HG02798 (cell line): ENCODE results near the gene GHRL.

ENCODE experiments used
- ATAC-seq: cut with Tn5 transposase; IDR thresholded peaks from one replicate; pipeline ENCODE4 v1.9.1; 2021; ENCODE audit warnings: mild to moderate bottlenecking; ENCODE audit not compliant: unreplicated experiment, poor library complexity

Gene GHRL

GRCh38 chr3:10328460-10329071 lies 35.8 kb upstream of the GHRL start:
- no peak for ATAC-seq

- no peak for ATAC-seq
These were observed 34.8 kb upstream of the GHRL start for GRCh38 chr3:10327592-10327991.

GRCh38 chr3:10322352-10322710 lies 29.6 kb upstream of the GHRL start:
- ATAC-seq: no peak

DNA sequence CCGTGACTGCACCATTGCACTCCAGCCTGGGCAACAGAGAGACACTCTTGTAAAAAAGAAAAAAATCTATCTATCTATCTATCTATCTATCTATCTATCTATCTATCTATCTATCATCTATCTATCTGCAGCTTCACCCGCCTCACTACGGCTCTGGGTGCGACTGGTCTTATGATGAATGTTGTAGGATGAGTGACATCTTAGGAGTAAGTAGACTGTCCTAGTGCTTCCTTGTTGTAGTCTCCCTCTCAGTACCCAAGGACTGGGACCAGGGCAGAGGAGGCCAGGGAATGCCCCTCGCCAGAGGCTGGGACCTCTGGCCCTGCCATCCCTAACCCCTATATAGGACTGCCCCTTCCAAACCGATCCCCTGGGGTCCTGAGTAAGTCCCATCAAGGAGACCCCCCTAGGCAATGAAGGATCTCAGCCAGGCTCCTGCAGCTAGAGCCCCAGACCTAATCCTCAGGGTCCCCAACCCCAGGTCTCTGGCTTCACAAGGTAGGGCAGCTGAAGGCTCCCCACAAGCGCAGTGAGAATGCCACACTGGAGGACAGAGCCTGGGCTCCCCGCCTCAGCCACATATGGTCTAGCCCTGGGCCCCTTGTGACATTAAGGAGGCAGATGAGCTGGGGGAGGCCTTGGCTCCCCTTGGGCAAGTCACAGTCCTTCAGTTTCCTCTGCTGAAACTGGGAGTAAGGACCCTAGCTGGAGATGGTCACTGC lies 29.0 kb upstream of the GHRL start:
- ATAC-seq: no peak

GRCh38 chr3:10320320-10320677 lies 27.6 kb upstream of the GHRL start:
- no peak for ATAC-seq

GRCh38 chr3:10319804-10320203 lies 27.1 kb upstream of the GHRL start:
- no peak for ATAC-seq

DNA sequence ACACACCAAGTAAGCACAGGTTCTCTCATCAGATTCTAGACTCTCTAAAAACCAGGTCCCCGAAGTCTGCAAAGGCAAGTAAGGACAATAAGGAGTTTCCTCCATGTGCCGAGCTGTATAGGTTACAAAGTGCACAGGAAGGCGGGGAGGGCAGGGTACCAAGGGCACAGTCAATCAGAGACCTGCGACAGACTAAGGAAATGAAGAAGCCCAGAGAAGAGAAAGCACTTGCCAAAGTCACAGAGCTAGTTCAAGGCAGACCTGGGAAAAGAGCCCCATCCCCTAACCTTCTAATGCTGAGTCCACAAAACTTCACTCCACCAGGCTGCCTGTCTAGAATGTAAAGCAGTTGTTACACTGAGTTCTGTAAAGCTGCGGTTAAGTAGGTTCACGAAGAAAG lies 26.5 kb upstream of the GHRL start:
- ATAC-seq: no peak

DNA sequence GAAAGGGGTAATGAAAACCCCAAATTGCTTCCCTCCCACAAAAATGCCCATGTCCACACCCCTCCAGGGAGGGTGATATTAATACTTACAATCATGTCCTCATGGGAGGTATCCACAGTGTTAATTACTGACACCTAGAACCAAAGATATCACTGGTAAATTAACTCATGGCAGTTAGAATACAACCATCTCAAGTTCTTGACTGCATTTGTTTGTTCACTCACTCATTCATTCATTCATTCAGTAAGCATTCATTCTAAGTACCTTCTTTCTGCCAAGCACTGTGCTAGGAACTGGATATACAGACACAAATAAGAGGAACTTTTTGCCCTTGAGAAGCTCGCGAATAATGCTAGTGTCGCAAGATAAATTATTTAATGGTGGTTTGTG lies 25.2 kb upstream of the GHRL start:
- ATAC-seq: no peak

- no peak for ATAC-seq
These were observed 24.7 kb upstream of the GHRL start for GRCh38 chr3:10317311-10317960.

DNA sequence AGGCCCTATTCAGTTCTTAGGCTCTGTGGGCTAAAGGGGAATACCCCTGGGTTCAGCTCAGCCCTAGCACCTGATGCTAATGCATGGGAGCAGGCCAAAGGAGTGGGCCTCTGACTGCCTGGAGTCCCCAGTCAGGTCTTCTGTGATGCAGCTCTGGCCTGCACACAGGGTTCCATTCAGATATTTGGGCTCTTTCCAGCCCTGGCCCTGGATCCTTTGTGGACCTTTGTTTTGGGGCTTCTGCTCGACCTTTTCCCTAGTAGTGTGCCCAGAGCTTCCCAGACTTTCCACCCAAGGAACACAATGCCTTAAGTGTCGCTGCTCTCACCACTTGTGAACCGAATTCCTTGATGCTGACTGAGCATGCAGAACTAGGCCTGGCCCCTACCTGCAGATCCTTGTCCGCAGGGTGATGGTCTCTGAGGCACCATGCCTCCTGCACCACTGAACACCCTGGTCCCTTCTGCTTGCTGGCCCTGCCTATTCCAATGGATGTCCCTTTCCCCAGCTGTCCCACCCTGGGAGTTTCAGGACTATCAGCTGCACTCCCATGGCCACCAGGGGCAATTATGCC lies 23.1 kb upstream of the GHRL start:
- ATAC-seq: no peak

- ATAC-seq: no peak
These were observed 22.4 kb upstream of the GHRL start for GRCh38 chr3:10315101-10315500.

GRCh38 chr3:10312861-10313260 lies 20.1 kb upstream of the GHRL start:
- no peak for ATAC-seq

- ATAC-seq: no peak
These were observed 19.6 kb upstream of the GHRL start for GRCh38 chr3:10312391-10312790.

DNA sequence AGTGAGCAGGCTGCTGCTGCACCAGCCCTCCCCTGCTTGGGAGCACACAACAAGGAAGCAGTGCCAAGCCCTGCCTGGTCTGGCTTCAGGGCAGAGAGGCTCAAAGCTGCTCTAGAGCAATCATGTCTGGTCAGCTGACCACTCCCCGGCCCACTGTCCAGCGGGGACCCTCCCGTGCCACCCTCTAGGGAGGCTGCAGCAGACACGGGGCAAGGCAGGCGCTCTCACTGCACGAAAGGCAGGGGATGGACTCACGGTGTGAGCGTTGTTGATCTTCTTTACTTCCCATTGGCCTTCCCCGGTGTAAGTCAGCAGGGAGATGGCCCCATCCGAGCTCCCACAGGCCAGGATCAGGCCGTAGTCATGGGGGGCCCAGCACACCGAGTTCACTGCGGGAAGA lies 19.0 kb upstream of the GHRL start:
- no peak for ATAC-seq

DNA sequence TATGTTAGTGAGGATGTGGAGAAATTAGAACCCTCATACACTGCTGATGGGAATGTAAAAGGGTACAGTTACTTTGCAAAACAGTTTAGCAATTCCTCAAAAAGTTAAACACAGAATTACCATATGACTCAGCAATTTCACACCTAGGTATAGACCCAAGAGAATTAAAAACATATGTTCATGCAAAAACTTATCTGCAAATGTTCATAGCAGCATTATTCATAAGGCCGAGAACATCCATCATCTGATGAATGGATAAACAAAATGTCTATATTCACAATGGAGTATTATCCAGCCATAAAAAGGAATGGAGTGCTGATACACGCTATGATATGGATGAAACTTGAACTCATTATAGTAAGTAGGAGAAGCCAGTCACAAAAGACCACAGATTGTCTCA lies 17.8 kb upstream of the GHRL start:
- no peak for ATAC-seq

GRCh38 chr3:10309736-10310135 lies 17.0 kb upstream of the GHRL start:
- ATAC-seq: no peak

- no peak for ATAC-seq
These were observed 15.9 kb upstream of the GHRL start for GRCh38 chr3:10308678-10309077.

GRCh38 chr3:10306156-10306555 lies 13.4 kb upstream of the GHRL start:
- no peak for ATAC-seq

DNA sequence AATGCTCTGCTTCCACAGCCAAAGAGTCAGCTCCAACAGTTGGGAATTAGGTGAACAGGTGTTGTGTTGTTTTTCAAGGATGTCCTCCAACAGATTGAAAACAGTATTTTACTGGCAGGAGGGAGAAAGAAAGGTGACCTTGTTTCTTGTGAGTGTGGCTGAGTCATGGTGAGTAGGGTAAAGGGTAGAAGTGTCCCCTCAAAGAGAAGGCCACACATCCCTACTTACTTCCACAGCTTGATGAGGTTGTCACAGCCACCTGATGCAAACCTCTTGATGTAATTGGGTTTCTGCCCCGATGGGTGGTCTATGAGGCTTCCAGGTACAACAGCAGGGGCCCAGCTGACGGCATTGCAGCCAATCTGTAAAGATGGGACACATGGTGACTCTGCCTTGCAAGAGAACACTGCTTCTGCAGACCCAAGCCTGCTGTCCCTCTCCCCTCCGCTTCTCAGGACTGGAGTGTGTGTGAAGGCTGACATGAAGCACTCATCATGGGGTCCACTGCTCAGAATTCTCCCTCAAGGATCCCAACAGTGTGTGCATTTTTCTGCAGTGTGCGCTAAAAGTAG lies 12.7 kb upstream of the GHRL start:
- ATAC-seq: no peak

- no peak for ATAC-seq
These were observed 12.2 kb upstream of the GHRL start for GRCh38 chr3:10304905-10305304.

DNA sequence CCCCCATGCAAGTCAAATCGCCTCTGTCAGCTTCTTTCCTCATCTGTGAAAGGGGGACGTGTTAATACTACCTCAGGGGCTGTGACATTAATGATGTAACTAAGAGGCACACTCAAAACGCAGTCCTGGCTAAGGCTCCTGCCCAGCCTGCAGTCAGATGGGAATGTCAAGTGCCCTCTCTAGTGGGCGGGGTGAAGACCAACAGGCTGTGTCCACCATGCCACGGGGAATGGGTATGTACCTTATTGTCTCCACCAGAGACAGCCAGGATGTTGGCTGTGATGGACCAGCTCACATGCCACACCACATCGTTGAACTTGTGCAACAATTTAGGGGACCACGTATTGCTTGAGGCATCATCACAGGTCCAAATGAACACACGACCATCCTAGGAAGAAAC lies 11.0 kb upstream of the GHRL start:
- no peak for ATAC-seq
